Measurements from ENCODE around the gene ZEB2.

The ZEB2 gene

GRCh38 chr2:144519934-144520731 is at the start of gene ZEB2:
TSS of gene ZEB2 (minus strand) at chr2:144520119. CDS start at chr2:144517350, 2,769 bp downstream.
- H3K9ac ChIP-seq (ENCODE audit: low read length): peak within 1 kb of the TSS; percentile 56
- H2AFZ ChIP-seq (ENCODE audit: low read depth, low read length, severe bottlenecking): peak within 1 kb of the TSS; percentile 61
- H3K9me3 ChIP-seq (ENCODE audit: insufficient read depth, low read length): no peaks in the 10 kb centered on the region
- H3K36me3 ChIP-seq (ENCODE audit: low read length): no peaks in the 10 kb centered on the region
- peak within 1 kb of the TSS; percentile 76 for H3K4me3 ChIP-seq (ENCODE audit: insufficient read depth, low read length, poor library complexity, severe bottlenecking)
- H3K9me2 ChIP-seq (replicated peaks; ENCODE audit: insufficient read depth, low read length): no peaks in the 10 kb centered on the region
- no peaks in the 10 kb centered on the region for H3K79me2 ChIP-seq (ENCODE audit: insufficient read depth, low read length)
- H4K20me1 ChIP-seq (ENCODE audit: low read depth, low read length): no peaks in the 10 kb centered on the region
- H3K4me2 ChIP-seq (ENCODE audit: low read depth, low read length, poor library complexity, severe bottlenecking): peak within 1 kb of the TSS; percentile 87
- H3F3A ChIP-seq (ENCODE audit: insufficient read depth): peaks cover 8% of the 10 kb centered on the region; the same call in 1 of the 2 replicates
- no peak within 1 kb of the TSS for H3K27ac ChIP-seq (ENCODE audit: low read depth, low read length)
- peak; percentile 61 for TF ChIP-seq CTCF (IDR thresholded peaks at IDR 0.05; ENCODE audit: insufficient read depth, low read length, poor library complexity, severe bottlenecking)
- no peak for TF ChIP-seq EZH2phosphoT487 (conservative IDR thresholded peaks at IDR 0.05; ENCODE audit: low read length)
- H3K27me3 ChIP-seq (ENCODE audit: low read length): no peaks in the 10 kb centered on the region

- Histone ChIP-seq H3K79me2 (ENCODE audit: insufficient read depth, low read length) (no peaks in the 10 kb centered on the region), H3K27ac (ENCODE audit: low read depth, low read length) (no peak overlapping the region), H4K20me1 (ENCODE audit: low read depth, low read length) (no peaks in the 10 kb centered on the region), H3K36me3 (ENCODE audit: low read length) (no peaks in the 10 kb centered on the region), H3K4me3 (ENCODE audit: insufficient read depth, low read length, poor library complexity, severe bottlenecking) (no peak overlapping the region), H2AFZ (ENCODE audit: low read depth, low read length, severe bottlenecking) (no peak overlapping the region), H3K27me3 (ENCODE audit: low read length) (no peaks in the 10 kb centered on the region), H3K9me3 (ENCODE audit: insufficient read depth, low read length) (no peaks in the 10 kb centered on the region), H3K4me2 (ENCODE audit: low read depth, low read length, poor library complexity, severe bottlenecking) (no peak overlapping the region), H3F3A (ENCODE audit: insufficient read depth) (no peaks in the 10 kb centered on the region), H3K9me2 (replicated peaks; ENCODE audit: insufficient read depth, low read length) (no peaks in the 10 kb centered on the region), H3K9ac (ENCODE audit: low read length) (no peak overlapping the region)
- no peak for TF ChIP-seq EZH2phosphoT487 (conservative IDR thresholded peaks at IDR 0.05; ENCODE audit: low read length)
- TF ChIP-seq CTCF (IDR thresholded peaks at IDR 0.05; ENCODE audit: insufficient read depth, low read length, poor library complexity, severe bottlenecking): no peak
Measured at GRCh38 chr2:144567745-144568144, 47.8 kb upstream of the ZEB2 start.

GRCh38 chr2:144566448-144566847 is 46.5 kb upstream of the ZEB2 start:
- TF ChIP-seq CTCF (IDR thresholded peaks at IDR 0.05; ENCODE audit: insufficient read depth, low read length, poor library complexity, severe bottlenecking) (no peak), EZH2phosphoT487 (conservative IDR thresholded peaks at IDR 0.05; ENCODE audit: low read length) (no peak)
- H2AFZ ChIP-seq (ENCODE audit: low read depth, low read length, severe bottlenecking): no peak overlapping the region
- H3F3A ChIP-seq (ENCODE audit: insufficient read depth): 0 out of 2 replicates have a peak, but pooled peaks cover 6% of the 10 kb centered on the region
- H4K20me1 ChIP-seq (ENCODE audit: low read depth, low read length): no peaks in the 10 kb centered on the region
- H3K9me2 ChIP-seq (replicated peaks; ENCODE audit: insufficient read depth, low read length): no peaks in the 10 kb centered on the region
- no peaks in the 10 kb centered on the region for H3K79me2 ChIP-seq (ENCODE audit: insufficient read depth, low read length)
- no peaks in the 10 kb centered on the region for H3K36me3 ChIP-seq (ENCODE audit: low read length)
- no peak overlapping the region for H3K9ac ChIP-seq (ENCODE audit: low read length)
- no peaks in the 10 kb centered on the region for H3K27me3 ChIP-seq (ENCODE audit: low read length)
- no peak overlapping the region for H3K27ac ChIP-seq (ENCODE audit: low read depth, low read length)
- no peak overlapping the region for H3K4me2 ChIP-seq (ENCODE audit: low read depth, low read length, poor library complexity, severe bottlenecking)
- H3K9me3 ChIP-seq (ENCODE audit: insufficient read depth, low read length): no peaks in the 10 kb centered on the region
- no peak overlapping the region for H3K4me3 ChIP-seq (ENCODE audit: insufficient read depth, low read length, poor library complexity, severe bottlenecking)

All from SU-DHL-6 (cell line).